ENCODE data around the gene SZT2.

SZT2 gene

GRCh38 chr1:43444836-43445235 is 55.1 kb downstream of the SZT2 start:
- Histone ChIP-seq H3K36me3 (ENCODE audit: low read depth) (peaks cover 89% of the 10 kb centered on the region), H3K9me3 (ENCODE audit: severe bottlenecking) (no peaks in the 10 kb centered on the region), H3K27ac (ENCODE audit: poor library complexity, severe bottlenecking) (peak overlapping the region; percentile 98), H3K4me1 (ENCODE audit: insufficient read depth, poor library complexity, severe bottlenecking) (no peaks in the 10 kb centered on the region), H3K27me3 (ENCODE audit: insufficient read depth, poor library complexity, severe bottlenecking) (no peaks in the 10 kb centered on the region), H3K4me3 (ENCODE audit: severe bottlenecking) (no peak overlapping the region)
- ATAC-seq (ENCODE audit: low read depth) (peak; percentile 28; the same call in 2 of the 3 replicates), DNase-seq (ENCODE audit: low spot score) (no peak)
- TF ChIP-seq CTCF (IDR thresholded peaks at IDR 0.05; ENCODE audit: poor library complexity, severe bottlenecking), result no peak

- Histone ChIP-seq H3K9me3 (ENCODE audit: severe bottlenecking) (no peaks in the 10 kb centered on the region), H3K27ac (ENCODE audit: poor library complexity, severe bottlenecking) (peak overlapping the region; percentile 98), H3K36me3 (ENCODE audit: low read depth) (peaks cover 89% of the 10 kb centered on the region), H3K4me3 (ENCODE audit: severe bottlenecking) (no peak overlapping the region), H3K27me3 (ENCODE audit: insufficient read depth, poor library complexity, severe bottlenecking) (no peaks in the 10 kb centered on the region), H3K4me1 (ENCODE audit: insufficient read depth, poor library complexity, severe bottlenecking) (no peaks in the 10 kb centered on the region)
- DNase-seq (ENCODE audit: low spot score) (peak; percentile 32), ATAC-seq (ENCODE audit: low read depth) (no peak)
- TF ChIP-seq CTCF (IDR thresholded peaks at IDR 0.05; ENCODE audit: poor library complexity, severe bottlenecking), result no peak
Measured at GRCh38 chr1:43445606-43446387, 56.1 kb downstream of the SZT2 start.

GRCh38 chr1:43446388-43446740 is 56.7 kb downstream of the SZT2 start:
- DNase-seq (ENCODE audit: low spot score) (peak; percentile 52), ATAC-seq (ENCODE audit: low read depth) (no peak; the same call in 2 of the 3 replicates)
- H3K27ac ChIP-seq (ENCODE audit: poor library complexity, severe bottlenecking), result peak overlapping the region; percentile 98
- H3K4me3 ChIP-seq (ENCODE audit: severe bottlenecking), result no peak overlapping the region
- H3K36me3 ChIP-seq (ENCODE audit: low read depth), result peaks cover 89% of the 10 kb centered on the region
- H3K27me3 ChIP-seq (ENCODE audit: insufficient read depth, poor library complexity, severe bottlenecking), result no peaks in the 10 kb centered on the region
- no peaks in the 10 kb centered on the region for H3K9me3 ChIP-seq (ENCODE audit: severe bottlenecking)
- no peaks in the 10 kb centered on the region for H3K4me1 ChIP-seq (ENCODE audit: insufficient read depth, poor library complexity, severe bottlenecking)
- no peak for TF ChIP-seq CTCF (IDR thresholded peaks at IDR 0.05; ENCODE audit: poor library complexity, severe bottlenecking)

GRCh38 chr1:43446881-43447835 is 57.5 kb downstream of the SZT2 start:
- no peak for TF ChIP-seq CTCF (IDR thresholded peaks at IDR 0.05; ENCODE audit: poor library complexity, severe bottlenecking)
- no peak for ATAC-seq (ENCODE audit: low read depth)
- Histone ChIP-seq H3K4me1 (ENCODE audit: insufficient read depth, poor library complexity, severe bottlenecking) (no peaks in the 10 kb centered on the region), H3K9me3 (ENCODE audit: severe bottlenecking) (no peaks in the 10 kb centered on the region), H3K4me3 (ENCODE audit: severe bottlenecking) (no peak overlapping the region), H3K27me3 (ENCODE audit: insufficient read depth, poor library complexity, severe bottlenecking) (no peaks in the 10 kb centered on the region), H3K36me3 (ENCODE audit: low read depth) (peaks cover 87% of the 10 kb centered on the region), H3K27ac (ENCODE audit: poor library complexity, severe bottlenecking) (peak overlapping the region; percentile 98)
- DNase-seq (ENCODE audit: low spot score), result peak; percentile 23
